Retinal pigment epithelial cell (primary cell): ENCODE measurements around the gene DOCK2.

ENCODE experiments used
- DNase-seq: peaks from one replicate; pipeline ENCODE4 v3.0.0-alpha.2; 2010; ENCODE audit warnings: low read depth
- H3K4me3 ChIP-seq: 2 replicates; pipeline ENCODE4 v1.5.1; 2011; ENCODE audit warnings: mild to moderate bottlenecking, low read length, control low read depth, moderate library complexity
- CTCF ChIP-seq: conservative IDR thresholded peaks from 2 replicates; pipeline ENCODE4 v1.5.1; 2011; ENCODE audit warnings: low read depth, low read length, control low read depth, inconsistent platforms

The DOCK2 gene

GRCh38 chr5:170039830-170040229, 402.8 kb downstream of the DOCK2 start:
- H3K4me3 ChIP-seq, result no peak overlapping the region
- TF ChIP-seq CTCF, result no peak
- DNase-seq, result no peak

- TF ChIP-seq CTCF, result no peak
- no peak overlapping the region for H3K4me3 ChIP-seq
- DNase-seq, result no peak
These were observed 409.2 kb downstream of the DOCK2 start for GRCh38 chr5:170046241-170046640.

GRCh38 chr5:170049713-170050112, 412.6 kb downstream of the DOCK2 start:
- H3K4me3 ChIP-seq, result no peak overlapping the region
- no peak for DNase-seq
- TF ChIP-seq CTCF, result no peak

GRCh38 chr5:170053896-170054295, 416.8 kb downstream of the DOCK2 start:
- no peak for DNase-seq
- no peak for TF ChIP-seq CTCF
- no peak overlapping the region for H3K4me3 ChIP-seq

- TF ChIP-seq CTCF, result no peak
- H3K4me3 ChIP-seq, result no peak overlapping the region
- DNase-seq, result no peak
These were observed 418.5 kb downstream of the DOCK2 start for GRCh38 chr5:170055606-170056005.

- DNase-seq, result no peak
- H3K4me3 ChIP-seq, result no peak overlapping the region
- TF ChIP-seq CTCF, result no peak
These were observed 419.6 kb downstream of the DOCK2 start for GRCh38 chr5:170056561-170057267.

GRCh38 chr5:170057311-170057710, 420.2 kb downstream of the DOCK2 start:
- DNase-seq, result peak; percentile 14
- no peak overlapping the region for H3K4me3 ChIP-seq
- no peak for TF ChIP-seq CTCF
